Colonic mucosa (tissue), 4 donors: ENCODE measurements around the gene ALPG. TPM values are rescaled to one million over a fixed set of nuclear protein-coding genes. Genes with fewer than 3 reads are reported as not detected.
"Not testable (repeated sequence)": the region's sequence is repeated elsewhere in the genome, so short reads cannot be mapped to it uniquely, and the experiment has no call there.

Source experiments
- DNase-seq: peaks from one replicate; pipeline ENCODE4 v3.0.0-alpha.2; 2020
- H3K27ac ChIP-seq: fragments of 200-600 bp; one replicate; pipeline ENCODE4 v1.8.0; 2021
- H3K27me3 ChIP-seq: fragments of 200-600 bp; one replicate; pipeline ENCODE4 v1.8.0; 2021
- H3K36me3 ChIP-seq: fragments of 200-600 bp; one replicate; pipeline ENCODE4 v1.8.0; 2021
- H3K4me1 ChIP-seq: fragments of 200-600 bp; one replicate; pipeline ENCODE4 v1.8.0; 2021; ENCODE audit warnings: mild to moderate bottlenecking
- H3K4me3 ChIP-seq: fragments of 200-600 bp; one replicate; pipeline ENCODE4 v1.8.0; 2021
- H3K9ac ChIP-seq, 2 donors: one replicate each; pipeline ENCODE4 v1.7.0; 2013; ENCODE audit warnings: control low read depth in 2 of 2, low read depth in 2 of 2, low read length in 2 of 2
- H3K9me3 ChIP-seq: fragments of 200-600 bp; one replicate; pipeline ENCODE4 v1.8.0; 2021
- intact Hi-C: fragments of 100-400 bp; cut with DNase I; formaldehyde crosslinking; loops from one replicate; pipeline ENCODE4 v1.14.1; 2022
- total RNA-seq, 2 donors: library from RNA; stranded (reverse); fragmentation: NEBNext Ultra II Directional in 1 of 2; extraction: Animal tissue kit (Norgen Biotek cat#: 25700) in 1 of 2; gene quantifications; one replicate each; pipeline ENCODE4 v1.2.1, GENCODE V29; 2021
- TF ChIP-seq, protein P1 (sequence below): fragments of 200-600 bp; IDR thresholded peaks from one replicate; pipeline ENCODE4 v1.8.0; 2022; ENCODE audit warnings: antibody characterized with exemption, mild to moderate bottlenecking
- donor health status: healthy.
- donor health status: DM: no; HTN: no; CAD: no.
- donor health status: DM: no; HTN: no; CAD: no.

ALPG gene
- total RNA-seq, 2 donors from 2014 or later, result 1.7 to 3.3 TPM

- TF ChIP-seq, protein P1, sequence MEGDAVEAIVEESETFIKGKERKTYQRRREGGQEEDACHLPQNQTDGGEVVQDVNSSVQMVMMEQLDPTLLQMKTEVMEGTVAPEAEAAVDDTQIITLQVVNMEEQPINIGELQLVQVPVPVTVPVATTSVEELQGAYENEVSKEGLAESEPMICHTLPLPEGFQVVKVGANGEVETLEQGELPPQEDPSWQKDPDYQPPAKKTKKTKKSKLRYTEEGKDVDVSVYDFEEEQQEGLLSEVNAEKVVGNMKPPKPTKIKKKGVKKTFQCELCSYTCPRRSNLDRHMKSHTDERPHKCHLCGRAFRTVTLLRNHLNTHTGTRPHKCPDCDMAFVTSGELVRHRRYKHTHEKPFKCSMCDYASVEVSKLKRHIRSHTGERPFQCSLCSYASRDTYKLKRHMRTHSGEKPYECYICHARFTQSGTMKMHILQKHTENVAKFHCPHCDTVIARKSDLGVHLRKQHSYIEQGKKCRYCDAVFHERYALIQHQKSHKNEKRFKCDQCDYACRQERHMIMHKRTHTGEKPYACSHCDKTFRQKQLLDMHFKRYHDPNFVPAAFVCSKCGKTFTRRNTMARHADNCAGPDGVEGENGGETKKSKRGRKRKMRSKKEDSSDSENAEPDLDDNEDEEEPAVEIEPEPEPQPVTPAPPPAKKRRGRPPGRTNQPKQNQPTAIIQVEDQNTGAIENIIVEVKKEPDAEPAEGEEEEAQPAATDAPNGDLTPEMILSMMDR, result peak; percentile 93
- H3K9me3 ChIP-seq, H3K9ac ChIP-seq, H3K4me3 ChIP-seq, H3K4me1 ChIP-seq, intact Hi-C loops, H3K36me3 ChIP-seq, H3K27ac ChIP-seq, H3K27me3 ChIP-seq: not testable (repeated sequence)
- DNase-seq, result peak; percentile 89
These were observed 33.8 kb downstream of the ALPG start for GRCh38 chr2:232440220-232441018.

GRCh38 chr2:232441147-232441651 is 34.6 kb downstream of the ALPG start:
- no peaks in the 10 kb centered on the region for H3K9me3 ChIP-seq
- no peak overlapping the region for H3K4me3 ChIP-seq
- no peak overlapping the region for H3K9ac ChIP-seq
- H3K36me3 ChIP-seq, result no peaks in the 10 kb centered on the region
- no peak for DNase-seq
- no peaks in the 10 kb centered on the region for H3K27me3 ChIP-seq
- TF ChIP-seq, protein P1, result no peak
- intact Hi-C loops, result no loop called here
- no peak overlapping the region for H3K27ac ChIP-seq
- no peaks in the 10 kb centered on the region for H3K4me1 ChIP-seq

- intact Hi-C loops, H3K9me3 ChIP-seq, H3K36me3 ChIP-seq, DNase-seq, H3K4me1 ChIP-seq, H3K4me3 ChIP-seq, H3K27ac ChIP-seq, H3K9ac ChIP-seq, H3K27me3 ChIP-seq: not testable (repeated sequence)
These were observed 35.3 kb downstream of the ALPG start for GRCh38 chr2:232441922-232442321.

DNA sequence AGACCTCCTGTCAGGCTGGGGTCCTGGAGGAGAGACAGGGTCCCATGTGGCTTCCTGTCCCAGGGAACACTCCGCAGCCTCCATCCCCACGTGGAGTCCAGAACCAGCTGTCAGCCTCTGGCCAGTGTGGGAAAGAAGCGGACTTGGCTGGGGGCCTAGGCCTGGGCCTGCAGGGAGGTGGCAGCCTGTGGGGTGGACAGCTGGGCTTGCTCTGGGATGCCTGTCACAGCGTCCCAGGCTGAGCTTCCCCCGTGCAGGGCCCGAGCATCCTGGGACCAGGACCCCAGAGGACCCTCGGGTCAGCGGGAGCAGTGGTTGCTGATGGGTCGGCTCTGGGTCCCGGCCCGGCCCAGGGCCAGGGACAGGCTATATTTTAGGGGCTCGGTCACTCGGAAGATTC is 35.8 kb downstream of the ALPG start:
- intact Hi-C loops, DNase-seq: not testable (repeated sequence)

GRCh38 chr2:232443047-232443446 is 36.4 kb downstream of the ALPG start:
- H3K36me3 ChIP-seq, intact Hi-C loops, H3K9me3 ChIP-seq, H3K4me3 ChIP-seq, H3K27ac ChIP-seq, H3K4me1 ChIP-seq, H3K27me3 ChIP-seq, H3K9ac ChIP-seq, DNase-seq: not testable (repeated sequence)

More for the DNA sequence above, 35.8 kb downstream of the ALPG start:
- not testable (repeated sequence) for H3K9ac ChIP-seq, H3K4me3 ChIP-seq, H3K27me3 ChIP-seq, H3K9me3 ChIP-seq, H3K4me1 ChIP-seq, H3K27ac ChIP-seq, H3K36me3 ChIP-seq

- H3K27ac ChIP-seq, intact Hi-C loops, H3K36me3 ChIP-seq, H3K4me3 ChIP-seq, DNase-seq, H3K27me3 ChIP-seq, H3K9ac ChIP-seq, H3K4me1 ChIP-seq, H3K9me3 ChIP-seq: not testable (repeated sequence)
These were observed 37.2 kb downstream of the ALPG start for GRCh38 chr2:232443669-232444408.

- no peaks in the 10 kb centered on the region for H3K9me3 ChIP-seq
- H3K36me3 ChIP-seq, result no peaks in the 10 kb centered on the region
- H3K27ac ChIP-seq, result no peak overlapping the region
- TF ChIP-seq, protein P1, result peak; percentile 63
- no peak overlapping the region for H3K4me3 ChIP-seq
- H3K27me3 ChIP-seq, result no peaks in the 10 kb centered on the region
- H3K9ac ChIP-seq, result no peak overlapping the region
- H3K4me1 ChIP-seq, result no peaks in the 10 kb centered on the region
- intact Hi-C loops, result no loop called here
- DNase-seq, result peak; percentile 72
These were observed 37.9 kb downstream of the ALPG start for GRCh38 chr2:232444409-232445148.

- DNase-seq, H3K4me3 ChIP-seq, H3K27me3 ChIP-seq, H3K9me3 ChIP-seq, H3K4me1 ChIP-seq, H3K9ac ChIP-seq, H3K36me3 ChIP-seq, intact Hi-C loops, H3K27ac ChIP-seq: not testable (repeated sequence)
These were observed 38.7 kb downstream of the ALPG start for GRCh38 chr2:232445149-232445885.
